ENCODE results near the gene PSMC5.

DNA sequence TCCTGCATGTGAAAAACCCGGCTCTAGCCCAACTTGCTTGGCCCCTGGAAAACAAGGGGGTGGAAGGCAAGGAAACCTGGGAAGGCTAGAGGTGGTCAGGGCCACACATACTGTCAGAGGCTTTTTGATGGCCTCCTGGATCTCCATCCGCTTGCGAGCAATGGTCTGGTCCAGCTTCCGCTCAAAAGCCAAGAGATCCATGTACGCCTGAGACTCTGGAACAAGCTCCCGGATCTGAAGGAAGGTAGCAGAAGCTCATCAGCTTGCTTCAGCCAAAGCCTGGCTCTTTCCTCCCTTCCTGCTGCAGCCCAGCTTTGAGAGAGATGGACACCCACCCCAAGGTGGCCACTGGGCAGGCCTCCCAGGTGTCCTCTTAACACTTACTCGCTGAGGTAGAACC lies 9.6 kb downstream of the PSMC5 start:
- TF ChIP-seq, protein P1, sequence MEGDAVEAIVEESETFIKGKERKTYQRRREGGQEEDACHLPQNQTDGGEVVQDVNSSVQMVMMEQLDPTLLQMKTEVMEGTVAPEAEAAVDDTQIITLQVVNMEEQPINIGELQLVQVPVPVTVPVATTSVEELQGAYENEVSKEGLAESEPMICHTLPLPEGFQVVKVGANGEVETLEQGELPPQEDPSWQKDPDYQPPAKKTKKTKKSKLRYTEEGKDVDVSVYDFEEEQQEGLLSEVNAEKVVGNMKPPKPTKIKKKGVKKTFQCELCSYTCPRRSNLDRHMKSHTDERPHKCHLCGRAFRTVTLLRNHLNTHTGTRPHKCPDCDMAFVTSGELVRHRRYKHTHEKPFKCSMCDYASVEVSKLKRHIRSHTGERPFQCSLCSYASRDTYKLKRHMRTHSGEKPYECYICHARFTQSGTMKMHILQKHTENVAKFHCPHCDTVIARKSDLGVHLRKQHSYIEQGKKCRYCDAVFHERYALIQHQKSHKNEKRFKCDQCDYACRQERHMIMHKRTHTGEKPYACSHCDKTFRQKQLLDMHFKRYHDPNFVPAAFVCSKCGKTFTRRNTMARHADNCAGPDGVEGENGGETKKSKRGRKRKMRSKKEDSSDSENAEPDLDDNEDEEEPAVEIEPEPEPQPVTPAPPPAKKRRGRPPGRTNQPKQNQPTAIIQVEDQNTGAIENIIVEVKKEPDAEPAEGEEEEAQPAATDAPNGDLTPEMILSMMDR (IDR thresholded peaks at IDR 0.05) = no peak
- no peak for TF ChIP-seq POLR2A (IDR thresholded peaks at IDR 0.05)
- no peak for TF ChIP-seq POLR2AphosphoS5 (IDR thresholded peaks at IDR 0.05)

Data from breast epithelium (tissue), 3 donors.